ENCODE results near the gene VWA5B1.
A peak's percentile ranks its signal among the peaks of the same experiment; 100 is the strongest.

Gene VWA5B1

DNA sequence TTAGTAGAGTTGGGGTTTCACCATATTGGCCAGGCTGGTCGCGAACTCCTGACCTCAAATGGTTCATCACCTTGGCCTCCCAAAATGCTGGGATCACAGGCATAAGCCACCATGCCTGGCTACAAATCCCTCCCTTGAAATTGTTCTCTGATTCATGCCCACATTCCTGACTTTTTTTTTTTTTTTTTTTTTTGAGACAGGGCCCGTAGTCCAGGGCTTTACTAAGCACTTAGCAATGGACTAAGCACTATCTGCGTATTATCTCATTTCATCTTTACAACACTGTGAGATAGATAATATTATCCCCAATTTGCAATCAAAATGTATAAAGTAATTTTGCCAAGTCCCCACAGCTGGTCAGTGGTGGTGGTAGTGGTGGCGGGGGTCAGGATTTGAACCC lies 58.9 kb downstream of the VWA5B1 start:
- no peak for FAIRE-seq

DNA sequence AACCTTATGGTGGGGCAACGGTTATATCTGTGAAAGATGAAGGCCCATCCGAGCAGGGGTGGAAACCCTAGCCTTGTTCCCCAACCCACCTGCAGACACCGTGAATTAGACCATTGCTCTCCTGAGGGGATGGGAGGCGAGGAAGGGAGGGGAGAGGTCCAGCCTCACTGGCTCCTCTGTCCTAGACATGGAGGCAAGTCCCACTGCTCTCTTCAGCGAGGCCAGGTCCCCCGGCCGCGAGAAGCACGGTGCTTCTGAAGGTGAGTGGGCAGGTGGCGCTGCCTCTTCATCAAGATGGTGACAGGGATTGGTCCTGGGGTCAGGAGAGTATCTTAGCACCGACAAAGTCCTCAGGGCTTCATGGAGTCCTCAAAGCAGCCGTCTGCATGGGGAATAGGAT lies 59.3 kb downstream of the VWA5B1 start:
- no peak for FAIRE-seq

DNA sequence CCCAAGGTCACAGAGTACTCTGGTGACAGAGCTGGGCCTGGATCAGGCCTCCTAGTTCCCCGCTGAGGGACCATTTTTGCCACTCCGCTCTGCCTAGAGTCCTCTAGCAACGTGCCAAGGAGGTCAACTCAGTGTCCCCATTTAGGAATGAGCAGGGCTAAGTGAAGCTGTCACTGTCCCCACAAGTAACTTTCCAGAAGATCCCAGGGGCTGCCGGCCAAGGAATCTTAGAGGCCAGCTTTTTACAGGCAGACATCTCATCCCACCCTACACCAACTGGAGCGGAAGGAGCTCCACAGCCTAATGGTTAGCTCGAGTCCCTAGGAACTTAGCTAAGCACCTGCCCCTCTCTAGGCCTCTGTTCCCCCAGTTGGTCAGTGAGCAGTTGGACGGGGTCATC lies 59.7 kb downstream of the VWA5B1 start:
- no peak for FAIRE-seq

- no peak for FAIRE-seq
Observed at GRCh38 chr1:20351911-20352701, 61.4 kb downstream of the VWA5B1 start.

GRCh38 chr1:20353836-20354235 lies 63.2 kb downstream of the VWA5B1 start:
- no peak for FAIRE-seq

GRCh38 chr1:20354610-20355009 lies 63.9 kb downstream of the VWA5B1 start:
- no peak for FAIRE-seq

DNA sequence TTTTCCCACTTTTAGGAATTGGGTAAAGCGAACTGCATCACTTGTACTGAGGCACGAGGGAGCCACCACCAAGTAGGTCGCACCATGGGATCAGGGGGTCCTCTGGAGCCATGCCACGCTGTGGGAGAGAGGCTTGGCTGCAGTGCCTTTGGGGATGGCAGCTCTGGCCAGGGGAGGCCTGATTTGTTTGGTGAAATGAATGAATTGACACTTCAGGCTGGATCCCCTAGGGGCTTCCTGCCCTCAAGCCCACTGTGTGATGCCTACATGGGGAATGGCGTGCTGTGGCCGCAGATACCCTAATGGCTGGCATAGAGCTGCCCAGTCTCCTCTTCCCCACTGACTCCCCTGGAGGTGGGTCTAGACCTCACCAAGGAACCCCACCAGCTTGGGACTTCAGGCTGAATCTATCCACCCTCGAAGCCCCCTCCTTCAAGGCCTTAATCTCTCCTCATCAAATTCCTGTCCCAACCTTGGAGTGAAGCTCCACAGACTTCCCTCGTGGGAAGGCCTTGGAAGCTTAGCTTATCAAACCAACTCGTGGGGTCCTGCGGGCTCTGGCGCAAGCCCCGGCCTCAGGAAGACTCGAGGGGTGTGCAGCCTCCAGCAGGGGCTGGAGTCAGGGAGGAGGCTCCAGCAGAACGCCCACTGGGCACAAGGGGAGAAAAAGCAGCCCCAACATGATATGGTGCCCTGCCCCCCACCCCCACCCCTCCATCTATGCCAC lies 64.6 kb downstream of the VWA5B1 start:
- no peak for FAIRE-seq

DNA sequence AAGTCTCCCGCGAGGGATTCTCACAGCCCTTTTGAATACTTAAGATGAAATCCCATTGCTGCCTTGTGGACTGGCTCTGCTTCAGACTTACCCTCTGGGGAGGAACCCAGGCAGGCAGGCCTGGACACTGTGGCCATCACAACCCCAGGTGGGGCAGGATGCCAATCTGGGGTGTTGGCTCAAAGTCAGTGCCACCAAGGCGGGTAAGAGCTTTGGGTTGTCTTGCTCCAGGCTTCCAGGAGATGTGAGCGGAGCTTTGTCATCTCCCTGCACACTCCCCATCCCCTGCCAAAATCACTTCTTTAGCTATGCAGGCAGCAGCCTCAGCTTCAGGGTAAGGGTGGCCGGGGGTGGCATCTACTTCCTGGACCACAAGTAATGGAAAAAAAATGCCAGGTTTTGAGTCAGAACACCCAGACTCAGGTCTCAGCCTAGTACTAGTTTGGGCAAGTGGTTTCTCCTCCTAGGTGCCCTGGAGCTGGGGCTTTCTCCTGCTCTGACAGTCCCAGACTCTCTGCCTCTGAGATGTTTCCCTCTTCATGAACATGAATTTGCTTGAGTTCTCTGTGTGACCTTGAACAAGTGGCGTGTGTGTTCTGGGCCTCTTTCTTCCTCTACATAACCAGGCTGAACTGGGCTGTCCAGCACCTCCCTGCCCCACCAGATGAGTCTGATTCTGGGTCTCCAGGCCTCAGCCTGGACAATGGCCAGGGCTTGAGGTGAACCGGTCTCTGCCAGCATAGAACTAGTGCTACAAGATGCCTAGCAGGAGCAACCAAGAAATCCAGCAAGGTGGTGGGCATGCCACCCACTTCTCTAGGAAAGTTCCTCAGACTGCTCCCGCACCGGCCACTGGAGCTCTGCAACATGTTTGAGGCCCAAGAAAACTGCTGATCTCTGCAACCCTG lies 65.4 kb downstream of the VWA5B1 start:
- no peak for FAIRE-seq

DNA sequence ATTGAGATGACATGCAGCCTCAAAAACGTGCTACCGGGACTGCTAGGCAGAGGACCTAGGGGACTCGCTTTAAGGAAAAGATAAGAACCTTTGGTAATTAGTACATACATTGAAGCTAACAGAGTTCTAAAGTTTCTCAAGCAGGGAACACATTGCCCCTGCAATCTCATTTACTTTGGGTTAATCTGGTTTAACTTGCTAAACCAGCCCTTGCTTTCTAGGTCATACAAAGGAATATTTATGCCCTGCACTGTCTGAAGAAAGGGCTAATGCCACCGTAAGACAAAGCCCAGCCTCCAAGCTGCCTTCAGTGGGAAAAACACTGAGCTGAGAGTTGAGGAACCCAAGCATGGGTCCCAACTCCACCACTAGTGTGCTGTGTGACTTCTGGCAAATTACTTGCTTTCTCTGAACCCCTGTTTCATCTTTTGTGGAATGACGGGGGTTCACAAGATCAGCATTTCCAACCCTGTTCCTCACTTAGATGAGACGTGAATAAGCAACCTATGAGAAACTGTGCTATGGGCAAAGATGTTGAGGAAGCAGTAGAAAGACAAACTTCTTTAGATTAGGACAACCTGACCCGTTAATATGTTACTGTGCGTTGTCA lies 66.3 kb downstream of the VWA5B1 start:
- no peak for FAIRE-seq

DNA sequence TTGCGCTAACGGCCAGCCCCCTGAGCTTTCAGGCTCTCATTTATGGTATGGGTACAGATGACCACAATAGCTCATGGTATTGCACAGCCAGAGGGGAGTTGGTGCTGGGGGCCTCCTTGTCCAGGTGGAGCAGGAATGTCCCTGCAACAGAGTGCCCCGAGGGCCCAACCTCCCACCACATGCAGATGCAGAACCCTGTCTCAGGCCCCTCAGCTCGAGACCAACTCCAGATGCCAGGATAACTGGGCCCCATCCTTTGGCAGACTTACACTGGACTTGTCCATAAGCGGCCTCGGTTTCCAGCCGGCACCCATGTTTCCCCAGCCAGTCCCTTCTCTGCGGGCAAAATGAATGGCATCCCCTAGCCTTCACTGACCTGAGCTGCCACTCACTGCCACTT lies 67.1 kb downstream of the VWA5B1 start:
- no peak for FAIRE-seq

- no peak for FAIRE-seq
Observed at GRCh38 chr1:20358761-20359263, 68.1 kb downstream of the VWA5B1 start.

- FAIRE-seq = no peak
Observed at GRCh38 chr1:20359451-20360330, 69.0 kb downstream of the VWA5B1 start.

- no peak for FAIRE-seq
Observed at GRCh38 chr1:20361401-20361800, 70.7 kb downstream of the VWA5B1 start.

DNA sequence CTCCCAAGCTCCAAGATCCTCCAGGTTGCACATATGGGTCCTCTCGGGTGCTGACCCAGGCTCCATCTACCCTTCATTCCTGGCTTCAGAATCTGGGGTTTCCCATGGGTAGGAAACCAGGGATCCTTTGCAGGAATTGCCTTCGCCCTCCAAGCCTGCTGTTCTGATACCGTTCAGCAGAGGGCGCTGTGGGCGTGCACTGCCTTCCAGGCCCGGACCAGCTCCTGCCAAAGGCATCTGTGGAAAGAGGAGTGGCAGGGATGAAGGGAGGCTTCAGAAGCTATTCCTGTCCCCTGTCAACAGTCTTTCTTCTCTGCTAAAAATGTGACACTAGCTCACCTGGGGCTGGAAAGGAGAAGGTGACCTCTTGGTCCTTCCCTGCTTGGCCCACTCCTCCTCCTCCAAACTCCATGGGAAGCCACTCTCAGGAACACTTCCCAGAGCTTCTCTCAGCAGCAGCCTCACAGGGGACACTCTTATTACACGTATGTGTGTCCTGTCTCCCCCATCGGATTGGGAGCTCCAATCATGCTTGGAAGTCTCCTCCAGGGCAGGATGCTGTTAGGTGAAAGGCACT lies 71.2 kb downstream of the VWA5B1 start:
- FAIRE-seq = no peak

GRCh38 chr1:20362856-20363255 lies 72.2 kb downstream of the VWA5B1 start:
- peak; percentile 33 for FAIRE-seq

DNA sequence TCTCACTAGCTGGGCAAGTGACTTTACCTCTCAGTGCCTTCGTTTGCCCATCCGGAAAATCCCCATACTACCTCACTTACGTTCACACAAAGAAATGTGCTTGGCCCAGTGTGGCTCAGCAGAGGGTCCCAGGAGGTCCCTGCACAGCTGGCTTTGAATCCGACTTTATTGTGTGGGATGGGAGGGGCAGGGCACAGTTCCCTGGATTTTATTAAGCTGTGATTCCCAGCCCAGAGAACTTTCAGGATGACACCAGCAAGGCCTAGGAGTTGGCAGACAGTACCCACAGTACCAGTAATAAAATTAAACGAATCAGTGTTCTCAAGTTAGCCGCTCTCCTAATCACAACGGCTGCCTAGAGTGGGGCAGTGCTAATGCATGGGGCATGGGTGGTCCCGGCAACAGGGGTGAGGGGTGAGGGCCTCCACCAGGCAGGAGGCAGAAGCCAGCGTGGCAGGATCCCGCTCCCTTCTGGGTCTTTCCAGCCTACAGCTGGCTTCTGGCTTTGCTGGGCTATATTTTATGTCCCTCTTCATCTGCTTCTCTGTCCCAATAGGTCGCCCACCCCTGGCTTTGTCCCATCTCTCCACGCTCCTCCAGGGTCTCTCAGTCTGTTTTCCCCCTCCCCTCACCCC lies 74.9 kb downstream of the VWA5B1 start:
- no peak for FAIRE-seq

- FAIRE-seq = no peak
Observed at GRCh38 chr1:20366056-20366462, 75.4 kb downstream of the VWA5B1 start.

DNA sequence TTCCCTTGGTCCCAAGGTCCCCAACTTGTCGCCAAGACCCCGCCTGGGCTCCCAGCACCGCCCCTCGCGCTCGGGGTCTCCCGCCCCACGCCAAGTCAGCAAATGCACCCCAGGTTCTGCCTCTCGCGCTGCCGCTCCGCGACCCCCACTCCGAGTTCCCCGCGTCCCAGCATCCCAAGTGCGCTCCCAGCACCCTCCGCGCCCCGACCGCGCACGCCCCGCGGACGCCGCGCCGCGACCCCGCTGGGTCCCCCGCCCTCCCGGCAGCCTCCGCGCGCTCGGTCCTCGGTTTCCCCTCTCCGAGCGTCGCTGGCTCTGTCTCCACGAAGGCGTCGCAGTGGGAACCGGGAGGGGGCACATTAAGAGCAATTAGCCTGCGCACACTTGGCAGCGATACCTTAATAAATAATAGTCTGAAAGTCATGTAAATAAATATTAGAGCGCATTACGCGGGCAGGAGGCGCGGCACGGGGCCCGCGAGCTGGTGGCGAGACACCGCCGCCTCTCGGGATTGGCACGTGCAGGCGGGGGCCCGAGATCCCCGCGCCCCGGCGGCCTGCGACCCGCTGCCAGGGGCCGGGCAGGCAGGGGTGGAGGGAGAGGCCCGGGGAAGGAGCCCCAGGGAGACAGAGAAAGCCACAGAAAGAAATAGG lies 75.9 kb downstream of the VWA5B1 start:
- no peak for FAIRE-seq

- no peak for FAIRE-seq
Observed at GRCh38 chr1:20367116-20367585, 76.5 kb downstream of the VWA5B1 start.

GRCh38 chr1:20367626-20368025 lies 77.0 kb downstream of the VWA5B1 start:
- FAIRE-seq = no peak

Data from colon (tissue), 2 donors.